Measurements from ENCODE around the gene CPED1. TPM values are rescaled to one million over a fixed set of nuclear protein-coding genes. Genes with fewer than 3 reads are reported as not detected.

Gene CPED1
- total RNA-seq, 1 experiment from 2014 or later = 0.44 TPM

DNA sequence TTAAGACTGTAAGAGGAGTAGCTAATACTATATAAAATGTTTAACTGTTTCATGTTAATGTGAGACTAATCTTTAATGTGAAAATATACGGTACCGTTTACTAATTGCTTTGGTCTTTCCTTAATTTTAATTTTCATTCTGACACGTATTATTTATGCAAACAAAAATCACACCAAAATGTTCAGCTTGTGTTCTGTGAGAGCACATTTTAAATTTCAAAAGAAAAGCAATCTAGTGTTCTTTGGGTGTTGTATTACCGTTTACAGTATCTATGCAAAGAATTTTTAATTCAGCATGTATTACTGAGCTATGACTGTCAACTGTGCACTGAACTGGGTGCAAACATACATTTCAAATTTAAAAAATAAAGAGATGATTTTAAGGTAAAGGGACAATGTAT is 342.5 kb downstream of the CPED1 start:
- peaks cover 51% of the 10 kb centered on the region for H3K27me3 Mint-ChIP-seq (ENCODE audit: low read depth)
- H3K9me3 Mint-ChIP-seq = no peaks in the 10 kb centered on the region
- TF ChIP-seq, protein P1, sequence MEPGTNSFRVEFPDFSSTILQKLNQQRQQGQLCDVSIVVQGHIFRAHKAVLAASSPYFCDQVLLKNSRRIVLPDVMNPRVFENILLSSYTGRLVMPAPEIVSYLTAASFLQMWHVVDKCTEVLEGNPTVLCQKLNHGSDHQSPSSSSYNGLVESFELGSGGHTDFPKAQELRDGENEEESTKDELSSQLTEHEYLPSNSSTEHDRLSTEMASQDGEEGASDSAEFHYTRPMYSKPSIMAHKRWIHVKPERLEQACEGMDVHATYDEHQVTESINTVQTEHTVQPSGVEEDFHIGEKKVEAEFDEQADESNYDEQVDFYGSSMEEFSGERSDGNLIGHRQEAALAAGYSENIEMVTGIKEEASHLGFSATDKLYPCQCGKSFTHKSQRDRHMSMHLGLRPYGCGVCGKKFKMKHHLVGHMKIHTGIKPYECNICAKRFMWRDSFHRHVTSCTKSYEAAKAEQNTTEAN (CRISPR knock-in tag; IDR thresholded peaks at IDR 0.05) = no peak
- H3K4me1 Mint-ChIP-seq = peaks cover 13% of the 10 kb centered on the region
- no peak overlapping the region for H3K27ac Mint-ChIP-seq
- ChIA-PET CTCF (interaction anchor here (0.7 to 2.5 kb wide), 2 partner anchors 65 to 243 kb away, joined by 3 to 11 read pairs; partner anchors contain the start of gene FAM3C), POLR2A (interaction anchor here (0.7 to 1.4 kb wide), 2 partner anchors 22 to 31 kb away, joined by 3 to 4 read pairs; no protein-coding TSS in a partner anchor)
- H3K4me3 Mint-ChIP-seq = peak overlapping the region; percentile 33; the same call in 1 of the 2 replicates
- no peak for ATAC-seq
- no peaks in the 10 kb centered on the region for H3K36me3 Mint-ChIP-seq
- DNase-seq (ENCODE audit: low spot score) = no peak

DNA sequence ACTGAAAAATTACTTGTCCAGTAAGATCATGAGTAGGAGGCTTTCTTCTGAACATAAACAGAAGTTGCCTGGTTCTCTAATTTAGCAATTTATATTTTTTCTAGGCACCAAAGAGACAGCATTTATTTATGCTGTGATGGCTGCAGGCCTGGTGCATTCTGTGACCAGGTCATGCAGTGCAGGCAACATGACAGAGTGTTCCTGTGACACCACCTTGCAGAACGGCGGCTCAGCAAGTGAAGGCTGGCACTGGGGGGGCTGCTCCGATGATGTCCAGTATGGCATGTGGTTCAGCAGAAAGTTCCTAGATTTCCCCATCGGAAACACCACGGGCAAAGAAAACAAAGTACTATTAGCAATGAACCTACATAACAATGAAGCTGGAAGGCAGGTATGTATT is 343.1 kb downstream of the CPED1 start:
- no peaks in the 10 kb centered on the region for H3K36me3 Mint-ChIP-seq
- H3K27me3 Mint-ChIP-seq (ENCODE audit: low read depth) = peaks cover 47% of the 10 kb centered on the region
- ChIA-PET CTCF (no interaction called here), POLR2A (no interaction called here)
- ATAC-seq (no peak), DNase-seq (ENCODE audit: low spot score) (no peak)
- no peak for TF ChIP-seq HMGA2 (CRISPR knock-in tag; IDR thresholded peaks at IDR 0.05)
- TF ChIP-seq OVOL2 (CRISPR knock-in tag; IDR thresholded peaks at IDR 0.05; ENCODE audit: borderline replicate concordance) = no peak
- TF ChIP-seq, protein P2, sequence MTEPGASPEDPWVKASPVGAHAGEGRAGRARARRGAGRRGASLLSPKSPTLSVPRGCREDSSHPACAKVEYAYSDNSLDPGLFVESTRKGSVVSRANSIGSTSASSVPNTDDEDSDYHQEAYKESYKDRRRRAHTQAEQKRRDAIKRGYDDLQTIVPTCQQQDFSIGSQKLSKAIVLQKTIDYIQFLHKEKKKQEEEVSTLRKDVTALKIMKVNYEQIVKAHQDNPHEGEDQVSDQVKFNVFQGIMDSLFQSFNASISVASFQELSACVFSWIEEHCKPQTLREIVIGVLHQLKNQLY (CRISPR knock-in tag; IDR thresholded peaks at IDR 0.05) = no peak
- no peak for TF ChIP-seq ATF1 (CRISPR knock-in tag; IDR thresholded peaks at IDR 0.05)
- TF ChIP-seq, protein P3, sequence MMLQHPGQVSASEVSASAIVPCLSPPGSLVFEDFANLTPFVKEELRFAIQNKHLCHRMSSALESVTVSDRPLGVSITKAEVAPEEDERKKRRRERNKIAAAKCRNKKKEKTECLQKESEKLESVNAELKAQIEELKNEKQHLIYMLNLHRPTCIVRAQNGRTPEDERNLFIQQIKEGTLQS (CRISPR knock-in tag; conservative IDR thresholded peaks at IDR 0.05) = no peak
- TF ChIP-seq, protein P4, sequence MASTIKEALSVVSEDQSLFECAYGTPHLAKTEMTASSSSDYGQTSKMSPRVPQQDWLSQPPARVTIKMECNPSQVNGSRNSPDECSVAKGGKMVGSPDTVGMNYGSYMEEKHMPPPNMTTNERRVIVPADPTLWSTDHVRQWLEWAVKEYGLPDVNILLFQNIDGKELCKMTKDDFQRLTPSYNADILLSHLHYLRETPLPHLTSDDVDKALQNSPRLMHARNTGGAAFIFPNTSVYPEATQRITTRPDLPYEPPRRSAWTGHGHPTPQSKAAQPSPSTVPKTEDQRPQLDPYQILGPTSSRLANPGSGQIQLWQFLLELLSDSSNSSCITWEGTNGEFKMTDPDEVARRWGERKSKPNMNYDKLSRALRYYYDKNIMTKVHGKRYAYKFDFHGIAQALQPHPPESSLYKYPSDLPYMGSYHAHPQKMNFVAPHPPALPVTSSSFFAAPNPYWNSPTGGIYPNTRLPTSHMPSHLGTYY (CRISPR knock-in tag; IDR thresholded peaks at IDR 0.05) = no peak
- no peak for TF ChIP-seq ZNF138 (CRISPR knock-in tag; conservative IDR thresholded peaks at IDR 0.05)
- TF ChIP-seq FOXJ3 (CRISPR knock-in tag; IDR thresholded peaks at IDR 0.05; ENCODE audit: borderline replicate concordance) = no peak
- TF ChIP-seq, protein P5, sequence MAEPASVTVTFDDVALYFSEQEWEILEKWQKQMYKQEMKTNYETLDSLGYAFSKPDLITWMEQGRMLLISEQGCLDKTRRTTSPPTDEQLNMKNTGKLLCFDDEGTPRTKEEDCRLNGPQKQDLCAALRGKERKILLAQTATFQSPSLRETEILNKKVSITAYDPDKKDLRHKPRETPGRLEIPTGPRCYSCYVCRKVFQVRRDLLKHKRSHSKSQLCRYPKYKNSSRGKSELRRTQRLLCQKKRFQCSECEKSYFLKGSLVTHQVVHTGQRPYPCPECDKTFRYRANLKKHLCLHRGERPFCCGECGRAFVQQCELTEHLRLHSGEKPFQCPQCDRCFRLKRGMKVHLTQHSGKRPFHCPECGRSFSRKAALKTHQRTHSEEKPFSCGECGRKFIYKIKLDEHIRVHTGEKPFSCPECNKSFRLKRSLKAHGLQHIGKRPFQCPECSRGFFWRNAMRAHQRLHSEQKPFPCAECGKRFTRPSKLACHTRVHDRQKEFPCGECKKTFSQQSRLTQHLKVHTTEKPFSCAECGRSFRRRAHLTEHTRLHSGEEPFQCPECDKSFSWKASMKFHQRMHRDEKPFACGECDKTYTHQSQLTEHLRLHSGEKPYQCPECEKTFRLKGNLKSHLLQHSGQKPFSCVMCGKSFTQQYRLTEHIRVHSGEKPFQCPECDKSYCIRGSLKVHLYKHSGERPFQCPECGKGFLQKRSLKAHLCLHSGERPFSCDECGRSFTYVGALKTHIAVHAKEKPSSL (CRISPR knock-in tag; conservative IDR thresholded peaks at IDR 0.05) = no peak
- no peak for TF ChIP-seq FOXK1 (CRISPR knock-in tag; IDR thresholded peaks at IDR 0.05)
- TF ChIP-seq NR1H2 (CRISPR knock-in tag; IDR thresholded peaks at IDR 0.05) = no peak
- TF ChIP-seq IRF2 (CRISPR knock-in tag; IDR thresholded peaks at IDR 0.05; ENCODE audit: borderline replicate concordance, low read depth) = no peak
- no peak for TF ChIP-seq TEAD1 (CRISPR knock-in tag; IDR thresholded peaks at IDR 0.05)
- no peak overlapping the region for H3K27ac Mint-ChIP-seq
- H3K4me1 Mint-ChIP-seq = peaks cover 13% of the 10 kb centered on the region
- H3K4me3 Mint-ChIP-seq = no peak overlapping the region
- no peaks in the 10 kb centered on the region for H3K9me3 Mint-ChIP-seq

DNA sequence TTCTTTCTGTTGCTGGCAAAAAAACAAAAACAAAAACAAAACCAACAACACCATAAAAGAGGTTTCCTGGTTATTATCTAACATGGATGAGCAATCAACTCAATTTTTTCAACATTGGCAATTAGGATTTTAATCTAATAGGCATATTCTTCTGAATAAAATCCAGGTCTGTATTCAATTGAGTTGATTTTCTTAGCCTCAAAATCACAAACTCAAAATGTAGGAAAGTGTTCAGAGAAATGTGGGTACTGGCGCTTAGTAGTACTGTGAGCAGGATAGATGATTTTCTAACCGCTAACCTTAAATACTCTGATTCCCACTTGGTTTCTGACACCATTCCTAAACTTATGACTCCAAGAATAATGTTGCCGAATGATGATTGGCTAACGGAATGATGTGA is 345.9 kb downstream of the CPED1 start:
- Mint-ChIP-seq H3K27me3 (ENCODE audit: low read depth) (peaks cover 26% of the 10 kb centered on the region), H3K4me1 (peaks cover 10% of the 10 kb centered on the region), H3K9me3 (no peaks in the 10 kb centered on the region), H3K4me3 (no peak overlapping the region), H3K27ac (no peak overlapping the region), H3K36me3 (no peaks in the 10 kb centered on the region)
- POLR2A ChIA-PET = no interaction called here
- ATAC-seq (no peak), DNase-seq (ENCODE audit: low spot score) (no peak)
- CTCF ChIA-PET = no interaction called here
- TF ChIP-seq, protein P3 (CRISPR knock-in tag; conservative IDR thresholded peaks at IDR 0.05) = no peak
- TF ChIP-seq, protein P6, sequence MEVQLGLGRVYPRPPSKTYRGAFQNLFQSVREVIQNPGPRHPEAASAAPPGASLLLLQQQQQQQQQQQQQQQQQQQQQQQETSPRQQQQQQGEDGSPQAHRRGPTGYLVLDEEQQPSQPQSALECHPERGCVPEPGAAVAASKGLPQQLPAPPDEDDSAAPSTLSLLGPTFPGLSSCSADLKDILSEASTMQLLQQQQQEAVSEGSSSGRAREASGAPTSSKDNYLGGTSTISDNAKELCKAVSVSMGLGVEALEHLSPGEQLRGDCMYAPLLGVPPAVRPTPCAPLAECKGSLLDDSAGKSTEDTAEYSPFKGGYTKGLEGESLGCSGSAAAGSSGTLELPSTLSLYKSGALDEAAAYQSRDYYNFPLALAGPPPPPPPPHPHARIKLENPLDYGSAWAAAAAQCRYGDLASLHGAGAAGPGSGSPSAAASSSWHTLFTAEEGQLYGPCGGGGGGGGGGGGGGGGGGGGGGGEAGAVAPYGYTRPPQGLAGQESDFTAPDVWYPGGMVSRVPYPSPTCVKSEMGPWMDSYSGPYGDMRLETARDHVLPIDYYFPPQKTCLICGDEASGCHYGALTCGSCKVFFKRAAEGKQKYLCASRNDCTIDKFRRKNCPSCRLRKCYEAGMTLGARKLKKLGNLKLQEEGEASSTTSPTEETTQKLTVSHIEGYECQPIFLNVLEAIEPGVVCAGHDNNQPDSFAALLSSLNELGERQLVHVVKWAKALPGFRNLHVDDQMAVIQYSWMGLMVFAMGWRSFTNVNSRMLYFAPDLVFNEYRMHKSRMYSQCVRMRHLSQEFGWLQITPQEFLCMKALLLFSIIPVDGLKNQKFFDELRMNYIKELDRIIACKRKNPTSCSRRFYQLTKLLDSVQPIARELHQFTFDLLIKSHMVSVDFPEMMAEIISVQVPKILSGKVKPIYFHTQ (CRISPR knock-in tag; IDR thresholded peaks at IDR 0.05) = no peak
- TF ChIP-seq NR1H2 (CRISPR knock-in tag; IDR thresholded peaks at IDR 0.05) = no peak
- TF ChIP-seq, protein P7, sequence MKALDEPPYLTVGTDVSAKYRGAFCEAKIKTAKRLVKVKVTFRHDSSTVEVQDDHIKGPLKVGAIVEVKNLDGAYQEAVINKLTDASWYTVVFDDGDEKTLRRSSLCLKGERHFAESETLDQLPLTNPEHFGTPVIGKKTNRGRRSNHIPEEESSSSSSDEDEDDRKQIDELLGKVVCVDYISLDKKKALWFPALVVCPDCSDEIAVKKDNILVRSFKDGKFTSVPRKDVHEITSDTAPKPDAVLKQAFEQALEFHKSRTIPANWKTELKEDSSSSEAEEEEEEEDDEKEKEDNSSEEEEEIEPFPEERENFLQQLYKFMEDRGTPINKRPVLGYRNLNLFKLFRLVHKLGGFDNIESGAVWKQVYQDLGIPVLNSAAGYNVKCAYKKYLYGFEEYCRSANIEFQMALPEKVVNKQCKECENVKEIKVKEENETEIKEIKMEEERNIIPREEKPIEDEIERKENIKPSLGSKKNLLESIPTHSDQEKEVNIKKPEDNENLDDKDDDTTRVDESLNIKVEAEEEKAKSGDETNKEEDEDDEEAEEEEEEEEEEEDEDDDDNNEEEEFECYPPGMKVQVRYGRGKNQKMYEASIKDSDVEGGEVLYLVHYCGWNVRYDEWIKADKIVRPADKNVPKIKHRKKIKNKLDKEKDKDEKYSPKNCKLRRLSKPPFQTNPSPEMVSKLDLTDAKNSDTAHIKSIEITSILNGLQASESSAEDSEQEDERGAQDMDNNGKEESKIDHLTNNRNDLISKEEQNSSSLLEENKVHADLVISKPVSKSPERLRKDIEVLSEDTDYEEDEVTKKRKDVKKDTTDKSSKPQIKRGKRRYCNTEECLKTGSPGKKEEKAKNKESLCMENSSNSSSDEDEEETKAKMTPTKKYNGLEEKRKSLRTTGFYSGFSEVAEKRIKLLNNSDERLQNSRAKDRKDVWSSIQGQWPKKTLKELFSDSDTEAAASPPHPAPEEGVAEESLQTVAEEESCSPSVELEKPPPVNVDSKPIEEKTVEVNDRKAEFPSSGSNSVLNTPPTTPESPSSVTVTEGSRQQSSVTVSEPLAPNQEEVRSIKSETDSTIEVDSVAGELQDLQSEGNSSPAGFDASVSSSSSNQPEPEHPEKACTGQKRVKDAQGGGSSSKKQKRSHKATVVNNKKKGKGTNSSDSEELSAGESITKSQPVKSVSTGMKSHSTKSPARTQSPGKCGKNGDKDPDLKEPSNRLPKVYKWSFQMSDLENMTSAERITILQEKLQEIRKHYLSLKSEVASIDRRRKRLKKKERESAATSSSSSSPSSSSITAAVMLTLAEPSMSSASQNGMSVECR (CRISPR knock-in tag; IDR thresholded peaks at IDR 0.05; ENCODE audit: borderline replicate concordance) = no peak
- TF ChIP-seq, protein P1 (CRISPR knock-in tag; IDR thresholded peaks at IDR 0.05) = no peak

Measured in WTC11 (cell line).